GM06990 (cell line): ENCODE results near the gene DDIT4L.
"Not testable (repeated sequence)": the region's sequence is repeated elsewhere in the genome, so short reads cannot be mapped to it uniquely, and the experiment has no call there.

Experiments used
- DNase-seq: peaks from one replicate; pipeline ENCODE4 v3.0.0-alpha.2; 2011; ENCODE audit not compliant: insufficient read length; ENCODE audit errors: extremely low read depth
- H3K27me3 ChIP-seq: replicated peaks from 2 replicates; pipeline ENCODE4 v1.6.0; 2011; ENCODE audit warnings: low read length; ENCODE audit not compliant: control insufficient read depth, insufficient read depth
- H3K36me3 ChIP-seq: 2 replicates; pipeline ENCODE4 v1.5.1; 2011; ENCODE audit warnings: low read length; ENCODE audit not compliant: control insufficient read depth, insufficient read depth
- H3K4me3 ChIP-seq: replicated peaks from 2 replicates; pipeline ENCODE4 v1.5.1; 2011; ENCODE audit warnings: low read depth, mild to moderate bottlenecking, control low read depth, low read length
- CTCF ChIP-seq: IDR thresholded peaks from 2 replicates; pipeline ENCODE4 v1.5.1; 2011; ENCODE audit warnings: low read length, control low read depth, mild to moderate bottlenecking, inconsistent platforms; ENCODE audit not compliant: insufficient read depth, poor library complexity, severe bottlenecking

Gene DDIT4L

DNA sequence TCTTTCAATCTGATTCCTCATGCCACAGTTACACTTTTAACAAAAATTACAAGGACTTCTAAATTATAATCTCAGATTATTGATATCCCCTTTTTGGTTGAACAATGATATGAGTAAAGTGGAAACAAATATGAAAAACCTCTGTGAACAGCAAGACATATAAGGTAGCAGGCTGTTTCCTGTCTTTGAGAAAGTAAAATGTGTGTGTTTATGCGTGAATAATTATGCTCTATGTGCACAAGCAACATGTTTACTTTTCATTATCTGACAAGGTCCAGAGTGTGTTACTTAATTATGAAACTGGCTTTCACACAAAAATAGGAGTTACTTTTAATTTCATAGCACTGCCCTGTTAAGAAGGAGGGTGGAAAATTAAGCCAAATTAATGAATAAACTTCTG, 43.1 kb downstream of the DDIT4L start:
- TF ChIP-seq CTCF: no peak
- Histone ChIP-seq H3K36me3 (no peaks in the 10 kb centered on the region), H3K27me3 (no peaks in the 10 kb centered on the region), H3K4me3 (no peak overlapping the region)
- no peak for DNase-seq

GRCh38 chr4:100146756-100147155, 43.5 kb downstream of the DDIT4L start:
- H3K36me3 ChIP-seq: no peaks in the 10 kb centered on the region
- no peak for TF ChIP-seq CTCF
- no peak for DNase-seq
- no peaks in the 10 kb centered on the region for H3K27me3 ChIP-seq
- no peak overlapping the region for H3K4me3 ChIP-seq

- H3K4me3 ChIP-seq: not testable (repeated sequence)
These were observed 52.9 kb downstream of the DDIT4L start for GRCh38 chr4:100137320-100137719.

More at GRCh38 chr4:100137320-100137719, 52.9 kb downstream of the DDIT4L start:
- not testable (repeated sequence) for H3K27me3 ChIP-seq, DNase-seq, H3K36me3 ChIP-seq
